ENCODE data around the gene ACSL3.
A peak's percentile ranks its signal among the peaks of the same experiment; 100 is the strongest.

ACSL3 gene

DNA sequence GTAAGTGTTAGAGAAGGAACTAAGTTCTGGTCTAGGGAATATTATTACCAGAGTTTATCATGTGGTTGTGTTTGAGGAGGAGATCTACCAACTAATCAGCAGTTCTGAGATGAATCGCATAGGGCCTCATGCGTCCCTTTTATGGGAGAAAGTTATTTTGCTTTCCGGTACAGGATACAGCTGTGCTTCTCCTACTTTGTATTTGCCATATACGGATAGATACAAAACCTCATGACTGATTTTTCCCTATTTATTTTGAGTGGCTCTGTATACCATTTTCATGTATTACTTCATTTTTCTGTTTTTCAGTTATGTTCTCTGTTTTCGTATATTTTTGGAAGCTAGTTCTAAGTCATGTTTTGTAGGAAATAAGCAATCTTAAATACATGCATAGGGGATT, 66.8 kb downstream of the ACSL3 start:
- Histone ChIP-seq H2AK5ac (ENCODE audit: low read length) (no peak overlapping the region), H3K4me2 (ENCODE audit: low read length) (no peak overlapping the region), H2BK12ac (ENCODE audit: low read length) (no peak overlapping the region), H3K4me1 (ENCODE audit: control insufficient read depth in 1 of 2, insufficient read depth in 2 of 2, low read length in 2 of 2) (no peaks in the 10 kb centered on the region), H3K27ac (ENCODE audit: low read depth, low read length) (no peak overlapping the region), H3K9ac (ENCODE audit: low read length) (no peak overlapping the region), H3K36me3 (ENCODE audit: control insufficient read depth in 1 of 2, insufficient read depth in 2 of 2, low read length in 2 of 2) (peaks cover 18 to 21% of the 10 kb centered on the region in 2 experiments), H3K18ac (ENCODE audit: low read length) (no peak overlapping the region), H4K91ac (ENCODE audit: low read depth, low read length) (no peak overlapping the region), H4K8ac (ENCODE audit: low read depth, low read length) (no peak overlapping the region), H3K4me3 (ENCODE audit: low read depth, low read length) (no peak overlapping the region), H3K4ac (ENCODE audit: low read depth, low read length) (no peak overlapping the region), H3K79me1 (ENCODE audit: low read length) (no peaks in the 10 kb centered on the region), H3K79me2 (ENCODE audit: control insufficient read depth, insufficient read depth, low read length, poor library complexity) (no peaks in the 10 kb centered on the region), H2BK120ac (ENCODE audit: insufficient read depth, low read length, poor library complexity) (no peak overlapping the region), H3K23ac (ENCODE audit: low read length) (no peak overlapping the region), H3K27me3 (ENCODE audit: insufficient read depth, low read length) (no peaks in the 10 kb centered on the region), H2BK5ac (ENCODE audit: low read depth, low read length, poor library complexity) (no peak overlapping the region), H2AFZ (ENCODE audit: insufficient read depth, low read length, poor library complexity) (no peak overlapping the region), H3K9me3 (ENCODE audit: insufficient read depth, low read depth, low read length) (no peaks in the 10 kb centered on the region), H3K14ac (ENCODE audit: low read length) (no peak overlapping the region), H4K12ac (ENCODE audit: low read depth, low read length) (no peak overlapping the region)
- DNase-seq: no peak
- WGBS (ENCODE audit: extremely low coverage, insufficient coverage, insufficient read length): no CpG with 5 or more reads among the region's 5 CpGs

DNA sequence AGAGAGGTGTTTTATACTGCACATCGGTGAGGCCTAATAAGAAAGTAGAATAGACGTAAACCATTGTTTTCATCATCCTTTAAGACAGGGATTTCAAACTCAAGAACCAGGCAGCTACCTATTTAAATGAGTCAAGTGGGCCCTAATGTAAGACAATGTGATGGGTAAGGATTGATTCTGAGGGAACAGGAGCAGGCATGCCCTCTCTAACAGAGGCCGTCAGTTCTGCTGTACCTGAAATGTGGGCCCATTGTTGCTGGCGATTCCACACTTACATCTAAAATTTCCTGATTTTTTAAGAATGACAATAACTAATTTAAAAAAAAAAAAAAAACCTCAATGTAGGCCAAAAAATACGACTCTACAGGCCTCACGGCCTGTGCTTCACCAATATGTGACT, 67.5 kb downstream of the ACSL3 start:
- H3K27me3 ChIP-seq (ENCODE audit: insufficient read depth, low read length): no peaks in the 10 kb centered on the region
- no peak for DNase-seq
- peaks cover 19 to 23% of the 10 kb centered on the region in 2 experiments for H3K36me3 ChIP-seq (ENCODE audit: control insufficient read depth in 1 of 2, insufficient read depth in 2 of 2, low read length in 2 of 2)

DNA sequence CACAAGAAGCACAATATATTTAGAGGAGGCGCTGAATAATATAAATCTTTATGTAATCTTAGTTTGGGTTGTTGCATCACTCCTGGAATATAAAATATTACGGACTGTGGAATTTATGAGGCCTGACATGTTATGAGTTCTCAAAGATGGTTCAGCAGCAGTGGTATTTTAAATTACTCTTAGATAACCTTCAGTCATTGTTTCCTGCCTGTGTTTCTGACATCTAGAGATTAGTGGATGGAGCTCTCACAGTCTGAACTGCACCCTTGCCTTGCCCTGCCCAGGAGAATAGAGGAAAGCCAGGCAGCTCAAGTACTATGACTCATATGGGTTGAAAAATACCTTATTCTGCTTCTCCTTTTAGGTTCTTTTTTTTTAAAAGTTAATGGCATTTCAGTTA, 70.0 kb downstream of the ACSL3 start:
- no peak overlapping the region for H2BK5ac ChIP-seq (ENCODE audit: low read depth, low read length, poor library complexity)
- no peak overlapping the region for H4K12ac ChIP-seq (ENCODE audit: low read depth, low read length)
- no peak overlapping the region for H3K4ac ChIP-seq (ENCODE audit: low read depth, low read length)

More for the DNA sequence above, 67.5 kb downstream of the ACSL3 start:
- no peaks in the 10 kb centered on the region for H3K4me1 ChIP-seq (ENCODE audit: control insufficient read depth in 1 of 2, insufficient read depth in 2 of 2, low read length in 2 of 2)
- no peak overlapping the region for H4K12ac ChIP-seq (ENCODE audit: low read depth, low read length)
- H3K9ac ChIP-seq (ENCODE audit: low read length): no peak overlapping the region
- H3K14ac ChIP-seq (ENCODE audit: low read length): no peak overlapping the region
- no CpG with 5 or more reads among the region's 6 CpGs for WGBS (ENCODE audit: extremely low coverage, insufficient coverage, insufficient read length)
- H3K4me2 ChIP-seq (ENCODE audit: low read length): no peak overlapping the region
- H2BK12ac ChIP-seq (ENCODE audit: low read length): no peak overlapping the region
- no peaks in the 10 kb centered on the region for H3K79me1 ChIP-seq (ENCODE audit: low read length)
- peak overlapping the region; percentile 5 for H4K91ac ChIP-seq (ENCODE audit: low read depth, low read length)
- no peak overlapping the region for H3K18ac ChIP-seq (ENCODE audit: low read length)
- no peak overlapping the region for H2AFZ ChIP-seq (ENCODE audit: insufficient read depth, low read length, poor library complexity)
- H3K27ac ChIP-seq (ENCODE audit: low read depth, low read length): no peak overlapping the region
- H3K9me3 ChIP-seq (ENCODE audit: insufficient read depth, low read depth, low read length): no peaks in the 10 kb centered on the region
- H2AK5ac ChIP-seq (ENCODE audit: low read length): no peak overlapping the region
- H3K23ac ChIP-seq (ENCODE audit: low read length): no peak overlapping the region
- no peaks in the 10 kb centered on the region for H3K79me2 ChIP-seq (ENCODE audit: control insufficient read depth, insufficient read depth, low read length, poor library complexity)
- no peak overlapping the region for H3K4me3 ChIP-seq (ENCODE audit: low read depth, low read length)
- H3K4ac ChIP-seq (ENCODE audit: low read depth, low read length): no peak overlapping the region
- no peak overlapping the region for H2BK5ac ChIP-seq (ENCODE audit: low read depth, low read length, poor library complexity)
- H2BK120ac ChIP-seq (ENCODE audit: insufficient read depth, low read length, poor library complexity): no peak overlapping the region
- H4K8ac ChIP-seq (ENCODE audit: low read depth, low read length): no peak overlapping the region

DNA sequence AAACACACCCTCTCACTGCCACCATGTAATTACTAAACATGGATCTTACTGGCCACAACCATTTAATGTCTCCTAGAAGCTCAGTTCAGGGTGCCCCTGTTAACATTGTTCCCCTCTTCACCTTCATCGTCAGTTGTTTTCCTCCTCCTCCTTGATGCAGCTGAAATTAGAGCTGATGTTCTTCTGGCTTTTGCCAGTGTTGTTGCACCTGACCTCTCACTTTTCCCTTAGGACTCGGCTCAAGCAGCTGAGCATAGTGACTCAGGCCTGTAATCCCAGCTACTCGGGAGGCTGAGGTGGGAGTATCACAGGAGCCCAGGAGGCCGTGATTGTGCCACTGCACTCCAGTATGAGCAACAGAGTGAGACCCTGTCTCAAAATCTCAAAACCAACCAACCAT, 70.8 kb downstream of the ACSL3 start:
- no peak overlapping the region for H4K8ac ChIP-seq (ENCODE audit: low read depth, low read length)
- H3K27ac ChIP-seq (ENCODE audit: low read depth, low read length): no peak overlapping the region
- no peak overlapping the region for H3K4me2 ChIP-seq (ENCODE audit: low read length)
- no peaks in the 10 kb centered on the region for H3K9me3 ChIP-seq (ENCODE audit: insufficient read depth, low read depth, low read length)
- H2BK120ac ChIP-seq (ENCODE audit: insufficient read depth, low read length, poor library complexity): no peak overlapping the region
- H4K12ac ChIP-seq (ENCODE audit: low read depth, low read length): no peak overlapping the region
- H3K4me3 ChIP-seq (ENCODE audit: low read depth, low read length): no peak overlapping the region
- H3K18ac ChIP-seq (ENCODE audit: low read length): no peak overlapping the region
- H3K79me1 ChIP-seq (ENCODE audit: low read length): no peaks in the 10 kb centered on the region
- H3K9ac ChIP-seq (ENCODE audit: low read length): no peak overlapping the region
- H2BK12ac ChIP-seq (ENCODE audit: low read length): no peak overlapping the region
- no peak overlapping the region for H2BK5ac ChIP-seq (ENCODE audit: low read depth, low read length, poor library complexity)
- H3K23ac ChIP-seq (ENCODE audit: low read length): no peak overlapping the region
- H3K14ac ChIP-seq (ENCODE audit: low read length): no peak overlapping the region
- no peaks in the 10 kb centered on the region for H3K4me1 ChIP-seq (ENCODE audit: control insufficient read depth in 1 of 2, insufficient read depth in 2 of 2, low read length in 2 of 2)
- no peak overlapping the region for H4K91ac ChIP-seq (ENCODE audit: low read depth, low read length)
- peaks cover 15 to 27% of the 10 kb centered on the region in 2 experiments for H3K36me3 ChIP-seq (ENCODE audit: control insufficient read depth in 1 of 2, insufficient read depth in 2 of 2, low read length in 2 of 2)
- H3K79me2 ChIP-seq (ENCODE audit: control insufficient read depth, insufficient read depth, low read length, poor library complexity): no peaks in the 10 kb centered on the region
- WGBS (ENCODE audit: extremely low coverage, insufficient coverage, insufficient read length): no CpG with 5 or more reads among the region's 4 CpGs
- H3K27me3 ChIP-seq (ENCODE audit: insufficient read depth, low read length): no peaks in the 10 kb centered on the region
- H3K4ac ChIP-seq (ENCODE audit: low read depth, low read length): no peak overlapping the region
- H2AFZ ChIP-seq (ENCODE audit: insufficient read depth, low read length, poor library complexity): no peak overlapping the region
- DNase-seq: no peak
- no peak overlapping the region for H2AK5ac ChIP-seq (ENCODE audit: low read length)

More for the DNA sequence above, 70.0 kb downstream of the ACSL3 start:
- H3K36me3 ChIP-seq (ENCODE audit: control insufficient read depth in 1 of 2, insufficient read depth in 2 of 2, low read length in 2 of 2): peaks cover 13 to 26% of the 10 kb centered on the region in 2 experiments
- H2AK5ac ChIP-seq (ENCODE audit: low read length): no peak overlapping the region
- H3K9me3 ChIP-seq (ENCODE audit: insufficient read depth, low read depth, low read length): no peaks in the 10 kb centered on the region
- H2BK12ac ChIP-seq (ENCODE audit: low read length): no peak overlapping the region
- no peak overlapping the region for H2AFZ ChIP-seq (ENCODE audit: insufficient read depth, low read length, poor library complexity)
- no peaks in the 10 kb centered on the region for H3K79me1 ChIP-seq (ENCODE audit: low read length)
- H4K8ac ChIP-seq (ENCODE audit: low read depth, low read length): no peak overlapping the region
- no peaks in the 10 kb centered on the region for H3K79me2 ChIP-seq (ENCODE audit: control insufficient read depth, insufficient read depth, low read length, poor library complexity)
- no peak overlapping the region for H3K4me3 ChIP-seq (ENCODE audit: low read depth, low read length)
- H2BK120ac ChIP-seq (ENCODE audit: insufficient read depth, low read length, poor library complexity): no peak overlapping the region
- no peak overlapping the region for H4K91ac ChIP-seq (ENCODE audit: low read depth, low read length)
- no CpG with 5 or more reads among the region's 2 CpGs for WGBS (ENCODE audit: extremely low coverage, insufficient coverage, insufficient read length)
- H3K27me3 ChIP-seq (ENCODE audit: insufficient read depth, low read length): no peaks in the 10 kb centered on the region
- no peak overlapping the region for H3K4me2 ChIP-seq (ENCODE audit: low read length)
- DNase-seq: no peak
- H3K4me1 ChIP-seq (ENCODE audit: control insufficient read depth in 1 of 2, insufficient read depth in 2 of 2, low read length in 2 of 2): no peaks in the 10 kb centered on the region
- no peak overlapping the region for H3K14ac ChIP-seq (ENCODE audit: low read length)
- no peak overlapping the region for H3K23ac ChIP-seq (ENCODE audit: low read length)
- H3K9ac ChIP-seq (ENCODE audit: low read length): no peak overlapping the region
- H3K18ac ChIP-seq (ENCODE audit: low read length): no peak overlapping the region
- H3K27ac ChIP-seq (ENCODE audit: low read depth, low read length): no peak overlapping the region

Data from trophoblast cell (in vitro differentiated cells and primary cell).